Small intestine (tissue), 7 donors: ENCODE results near the gene CFAP100. TPM values are rescaled to one million over a fixed set of nuclear protein-coding genes. Genes with fewer than 3 reads are reported as not detected.
A peak's percentile ranks its signal among the peaks of the same experiment; 100 is the strongest.

Experiments
- DNase-seq, 2 donors: peaks; one replicate each; pipeline versions ENCODE4 v3.0.0 to v3.0.0-alpha.2; 2013
- FAIRE-seq: peaks from 2 replicates; lab custom pipeline; 2012; peaks lifted over from hg19 to GRCh38; lab: Jason Lieb, UNC
- H3K27ac ChIP-seq, 3 donors: one replicate each; pipeline ENCODE4 v1.5.1; 2013; ENCODE audit warnings: low read length in 2 of 3, mild to moderate bottlenecking in 2 of 3, control low read depth in 1 of 3, inconsistent platforms in 1 of 3, low read depth in 1 of 3, moderate library complexity in 1 of 3
- H3K27me3 ChIP-seq, 3 donors: one replicate each; pipeline ENCODE4 v1.6.1; 2013; ENCODE audit warnings: low read length in 3 of 3, inconsistent platforms in 1 of 3; ENCODE audit not compliant: control insufficient read depth in 3 of 3, insufficient read depth in 3 of 3
- H3K36me3 ChIP-seq, 3 donors: one replicate each; pipeline ENCODE4 v1.6.1; 2013; ENCODE audit warnings: low read length in 3 of 3, inconsistent platforms in 1 of 3, low read depth in 1 of 3, mild to moderate bottlenecking in 1 of 3, moderate library complexity in 1 of 3; ENCODE audit not compliant: control insufficient read depth in 3 of 3, insufficient read depth in 2 of 3
- H3K4me1 ChIP-seq, 3 donors: one replicate each; pipeline ENCODE4 v1.6.1; 2013; ENCODE audit warnings: low read length in 2 of 3, inconsistent platforms in 1 of 3, low read depth in 1 of 3, mild to moderate bottlenecking in 1 of 3, moderate library complexity in 1 of 3; ENCODE audit not compliant: control insufficient read depth in 3 of 3, insufficient read depth in 2 of 3
- H3K4me3 ChIP-seq, 3 donors: one replicate each; pipeline ENCODE4 v1.5.1; 2013; ENCODE audit warnings: low read length in 3 of 3, control low read depth in 1 of 3, inconsistent platforms in 1 of 3, low read depth in 1 of 3, mild to moderate bottlenecking in 1 of 3, moderate library complexity in 1 of 3
- H3K9me3 ChIP-seq, 2 donors: one replicate each; pipeline ENCODE4 v1.6.1; 2013; ENCODE audit warnings: low read depth in 1 of 2, low read length in 1 of 2; ENCODE audit not compliant: control insufficient read depth in 2 of 2, insufficient read depth in 1 of 2
- WGBS, 3 donors: extraction: QIAGEN DNeasy Blood & Tissue Kit; methylation state at CpG; one replicate each; pipeline ENCODE4 v1.1.7; 2013; 5-methylcytosine and 5-hydroxymethylcytosine counted together
- polyA plus RNA-seq, 4 donors: library from polyadenylated mRNA; stranded (reverse) in 3 of 4; unstranded in 1 of 4; fragments of 200-250 nt in 3 of 4; fragments of 120-200 nt in 1 of 4; gene quantifications; one replicate each; pipeline versions ENCODE4 v1.2.1 to v1.2.3, GENCODE V29; 2013
- donor health status: healthy with polysubstance abuse.
- donor health status: control.
- donor health status: control.
- donor health status: Bipolar disorder and iron deficiency.
- donor health status: healthy.

The CFAP100 gene
- polyA plus RNA-seq, 4 donors = 0.53 TPM; not detected in 3

DNA sequence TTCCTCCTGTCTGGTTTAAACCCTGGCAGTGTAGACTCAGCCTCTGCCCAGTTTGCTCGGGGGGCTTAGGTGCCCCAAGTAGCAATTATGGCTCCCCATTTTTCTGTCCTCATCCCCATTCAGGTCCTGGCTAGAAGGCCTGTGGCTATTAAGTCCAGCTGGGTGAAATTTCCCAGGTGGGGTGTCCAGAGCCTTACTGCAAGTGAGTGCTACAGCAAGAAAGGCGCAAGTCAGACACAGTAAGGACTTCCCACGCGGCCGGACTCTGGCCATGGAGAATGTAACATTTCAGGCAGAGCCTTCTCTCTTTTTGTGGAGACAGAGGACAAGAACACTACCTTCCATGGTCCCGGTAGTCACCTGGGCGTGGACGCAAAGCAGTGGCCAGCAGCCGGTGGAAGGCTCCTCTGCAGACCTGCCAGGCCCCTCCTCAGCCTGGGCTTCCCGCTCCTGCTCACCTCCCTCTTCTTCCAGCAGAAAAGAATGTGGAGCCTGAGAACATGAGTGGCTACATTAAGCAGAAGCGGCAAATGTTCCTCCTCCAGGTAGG, 23.3 kb downstream of the CFAP100 start:
- WGBS, 3 donors = 84 to 91% (median 90%) methylated on average over 9 to 11 of the region's 11 CpGs
- Histone ChIP-seq H3K27ac (no peak overlapping the region), H3K27me3 (peaks cover 0 to 9% (median 6%) of the 10 kb centered on the region in 3 donors), H3K4me3 (no peak overlapping the region), H3K4me1 (peaks cover 0 to 7% (median 0%) of the 10 kb centered on the region in 3 donors), H3K36me3 (no peaks in the 10 kb centered on the region), H3K9me3 (no peaks in the 10 kb centered on the region)
- no peak for FAIRE-seq
- DNase-seq = no peak

DNA sequence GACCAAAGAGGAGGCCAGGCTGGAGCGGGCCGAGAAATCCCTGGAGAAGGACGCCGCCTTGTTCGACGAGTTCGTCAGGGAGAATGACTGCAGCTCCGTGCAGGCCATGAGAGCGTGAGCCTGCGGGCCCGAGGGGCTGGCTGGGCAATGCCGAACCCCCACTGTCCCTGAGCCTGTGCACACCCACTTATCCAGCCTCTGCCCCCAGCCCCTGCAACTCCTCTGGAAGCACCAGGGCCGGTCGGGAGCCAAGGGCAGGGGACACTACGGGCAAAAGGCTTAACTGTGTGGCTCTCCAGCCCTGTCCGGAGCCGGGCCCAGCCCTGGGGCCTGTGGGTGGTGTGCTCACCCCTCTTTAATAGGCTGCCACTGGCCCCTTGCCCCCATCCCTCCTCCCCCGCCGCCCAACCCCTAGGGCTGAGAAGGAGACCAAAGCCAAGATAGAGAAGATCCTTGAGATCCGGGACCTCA, 24.0 kb downstream of the CFAP100 start:
- no peak overlapping the region for H3K27ac ChIP-seq
- H3K36me3 ChIP-seq = no peaks in the 10 kb centered on the region
- no peaks in the 10 kb centered on the region for H3K9me3 ChIP-seq
- H3K27me3 ChIP-seq = peaks cover 0 to 9% (median 6%) of the 10 kb centered on the region in 3 donors
- FAIRE-seq (no peak), DNase-seq (no peak)
- 83 to 92% (median 88%) methylated on average over 20 of the region's 20 CpGs for WGBS, 3 donors
- no peak overlapping the region for H3K4me3 ChIP-seq
- H3K4me1 ChIP-seq = peaks cover 0 to 7% (median 0%) of the 10 kb centered on the region in 3 donors

DNA sequence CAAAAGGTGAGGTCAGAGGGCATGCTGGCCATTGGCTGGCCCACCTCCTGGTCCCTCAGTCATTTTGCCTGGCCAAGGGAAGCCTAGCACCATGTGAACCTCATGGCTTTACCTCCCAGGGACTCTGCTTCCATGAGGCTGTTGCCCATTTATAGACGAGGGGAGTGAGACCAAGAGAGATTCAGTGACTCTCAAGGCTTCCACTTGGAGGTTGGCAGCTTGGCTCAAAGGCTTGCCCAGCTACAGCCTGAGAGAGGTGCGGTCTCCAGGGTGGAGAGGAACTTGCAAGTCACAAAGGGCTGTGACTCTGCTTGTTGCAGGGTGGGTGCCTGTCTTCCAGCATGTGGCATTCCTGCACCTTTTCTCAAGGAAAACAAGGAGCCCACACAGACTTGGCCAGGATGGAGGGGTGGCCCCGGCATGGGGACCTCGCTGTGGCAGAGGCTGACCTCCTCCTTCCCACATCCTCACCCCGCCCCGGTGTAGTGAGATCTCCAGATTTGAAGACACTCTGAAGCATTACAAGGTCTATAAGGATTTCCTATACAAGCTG, 24.5 kb downstream of the CFAP100 start:
- WGBS, 3 donors = 67 to 73% (median 70%) methylated on average over 6 of the region's 6 CpGs
- no peak overlapping the region for H3K27ac ChIP-seq
- H3K27me3 ChIP-seq = peaks cover 0 to 9% (median 6%) of the 10 kb centered on the region in 3 donors
- no peaks in the 10 kb centered on the region for H3K36me3 ChIP-seq
- FAIRE-seq (no peak), DNase-seq (no peak)
- H3K4me1 ChIP-seq = peaks cover 0 to 7% (median 0%) of the 10 kb centered on the region in 3 donors
- H3K9me3 ChIP-seq = no peaks in the 10 kb centered on the region
- H3K4me3 ChIP-seq = no peak overlapping the region

DNA sequence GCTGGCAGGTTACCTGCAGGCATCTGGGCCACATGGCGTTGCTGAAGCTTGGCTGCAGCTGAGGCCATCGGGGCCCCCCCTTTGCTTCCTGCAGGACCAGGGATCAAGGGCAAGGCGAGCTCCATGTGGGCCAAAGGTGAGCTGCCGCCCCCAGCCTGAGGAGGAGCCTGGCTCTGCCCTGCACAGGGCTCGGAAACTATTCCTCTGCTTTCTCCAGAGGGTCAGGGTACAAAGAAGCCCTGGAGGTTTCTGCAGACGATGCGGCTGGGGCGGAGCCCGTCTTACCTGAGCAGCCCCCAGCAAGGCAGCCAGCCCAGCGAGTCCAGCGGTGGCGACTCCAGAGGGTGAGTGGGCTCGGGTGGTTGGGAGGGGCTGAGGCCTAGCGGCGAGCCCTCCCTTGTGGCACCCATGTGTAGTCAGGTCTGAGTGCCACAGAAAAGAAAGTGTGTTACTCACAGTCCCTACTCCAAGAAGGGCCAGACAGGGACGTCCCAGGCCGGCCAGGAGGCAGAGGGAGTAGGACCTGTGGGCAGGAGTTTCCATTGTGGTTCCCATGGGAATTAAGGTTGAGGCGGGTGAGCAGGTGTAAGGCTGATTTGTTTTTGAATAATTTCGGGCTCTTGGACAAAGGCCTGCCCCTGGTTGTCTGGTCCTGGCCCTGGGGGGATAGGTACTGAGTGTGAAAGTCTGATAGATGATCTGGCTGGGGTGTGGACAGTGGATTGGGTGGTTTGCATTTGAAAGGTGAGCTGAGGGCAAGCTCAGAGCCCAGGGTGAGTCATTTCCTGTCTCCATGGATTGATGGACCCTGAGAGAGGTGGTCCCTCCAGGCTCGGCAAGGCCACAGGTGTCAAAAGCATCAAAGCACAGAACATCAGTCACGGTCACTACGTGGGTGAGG, 25.4 kb downstream of the CFAP100 start:
- Histone ChIP-seq H3K27me3 (peaks cover 0 to 9% (median 4%) of the 10 kb centered on the region in 3 donors), H3K36me3 (peaks cover 0 to 2% (median 0%) of the 10 kb centered on the region in 3 donors), H3K27ac (no peak overlapping the region), H3K9me3 (no peaks in the 10 kb centered on the region), H3K4me3 (no peak overlapping the region), H3K4me1 (peaks cover 0 to 7% (median 0%) of the 10 kb centered on the region in 3 donors)
- WGBS, 3 donors = 35 to 66% (median 50%) methylated on average over 22 of the region's 22 CpGs
- DNase-seq = peak in 1 of 2 donors; percentile 72
- FAIRE-seq = no peak

DNA sequence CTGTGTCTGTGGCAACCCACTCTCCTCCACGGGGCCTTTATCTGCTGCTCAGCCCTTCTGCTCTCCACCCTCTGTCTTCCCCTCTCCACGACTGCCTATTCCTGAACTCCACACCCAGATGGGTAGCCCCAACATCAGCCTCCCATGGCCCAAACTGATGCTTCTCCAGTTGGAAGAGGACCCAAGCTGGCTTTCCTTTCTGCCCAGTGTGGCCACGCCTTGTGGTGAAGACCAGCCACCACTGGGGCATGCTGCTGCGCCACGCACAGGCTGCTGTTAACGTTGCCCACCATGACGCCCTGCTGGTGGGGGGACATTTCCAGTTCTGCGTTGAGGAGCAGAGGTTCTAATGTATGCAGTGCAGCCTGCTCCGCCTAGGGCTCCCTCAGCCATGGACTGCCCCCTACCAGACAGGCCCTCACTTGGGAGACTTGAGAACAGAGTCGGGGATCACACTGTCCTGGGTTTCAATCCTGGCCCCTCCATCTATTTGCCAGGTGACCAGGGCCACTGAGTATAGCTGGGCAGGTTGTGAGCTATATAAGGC, 26.9 kb downstream of the CFAP100 start:
- DNase-seq = no peak
- WGBS, 3 donors = 71 to 83% (median 77%) methylated on average over 10 of the region's 10 CpGs
- no peak overlapping the region for H3K27ac ChIP-seq
- H3K9me3 ChIP-seq = peaks cover 2 to 5% of the 10 kb centered on the region in 2 donors
- FAIRE-seq = no peak
- H3K27me3 ChIP-seq = no peaks in the 10 kb centered on the region
- no peak overlapping the region for H3K4me3 ChIP-seq
- peaks cover 0 to 7% (median 0%) of the 10 kb centered on the region in 3 donors for H3K4me1 ChIP-seq
- peaks cover 0 to 2% (median 0%) of the 10 kb centered on the region in 3 donors for H3K36me3 ChIP-seq

DNA sequence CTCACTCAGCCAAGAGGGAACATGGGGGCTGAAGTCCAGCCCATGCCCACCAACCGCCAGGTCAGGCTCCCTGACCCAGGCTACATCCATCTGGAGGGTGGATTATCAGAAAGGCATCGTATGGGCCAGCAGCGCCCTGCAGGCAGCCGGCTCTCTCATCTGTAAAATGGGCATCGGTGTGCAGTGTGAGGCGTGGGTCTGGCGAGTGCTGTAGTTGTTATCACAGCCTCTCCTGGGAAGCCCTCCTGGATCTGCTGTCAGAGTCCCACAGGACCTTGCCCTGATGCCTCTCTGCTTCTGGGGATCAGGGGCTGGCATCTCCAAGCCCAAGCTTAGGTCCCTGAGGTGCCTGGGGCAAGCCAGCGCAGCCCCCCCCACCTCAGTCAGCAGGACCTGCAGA, 27.4 kb downstream of the CFAP100 start:
- Histone ChIP-seq H3K4me3 (no peak overlapping the region), H3K27ac (no peak overlapping the region), H3K36me3 (peaks cover 0 to 2% (median 0%) of the 10 kb centered on the region in 3 donors), H3K9me3 (peaks cover 2 to 5% of the 10 kb centered on the region in 2 donors), H3K27me3 (no peaks in the 10 kb centered on the region), H3K4me1 (peaks cover 0 to 7% (median 0%) of the 10 kb centered on the region in 3 donors)
- DNase-seq = no peak
- WGBS, 3 donors = 81 to 92% (median 90%) methylated on average over 8 of the region's 8 CpGs
- no peak for FAIRE-seq

DNA sequence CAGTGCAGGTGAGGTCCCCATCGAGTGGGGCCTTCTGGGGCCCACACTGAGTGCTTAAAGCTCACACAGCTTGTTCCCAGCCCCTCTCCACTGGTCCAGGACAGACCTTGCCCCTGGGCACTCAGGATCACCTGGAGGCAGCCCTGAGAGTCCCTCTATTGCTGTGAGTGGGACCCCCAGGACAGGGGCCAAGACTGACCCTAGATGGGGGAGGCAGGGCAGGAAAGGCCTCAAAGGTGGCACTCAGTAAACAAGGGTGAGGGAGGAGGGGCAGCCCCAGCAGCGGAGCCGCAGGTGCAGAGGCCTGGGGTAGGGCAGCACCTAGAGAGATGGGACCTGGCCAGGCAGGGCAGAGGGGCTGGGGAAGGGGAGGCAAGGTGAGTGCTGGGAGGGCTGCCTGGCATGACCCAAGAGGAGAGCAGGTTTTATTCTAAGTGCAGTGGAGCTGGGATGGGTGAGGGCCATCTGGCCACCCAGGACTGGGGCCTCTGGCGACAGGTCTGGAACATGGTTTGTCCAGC, 27.9 kb downstream of the CFAP100 start:
- Histone ChIP-seq H3K4me3 (no peak overlapping the region), H3K36me3 (peaks cover 0 to 2% (median 0%) of the 10 kb centered on the region in 3 donors), H3K27me3 (no peaks in the 10 kb centered on the region), H3K4me1 (peaks cover 0 to 7% (median 0%) of the 10 kb centered on the region in 3 donors), H3K9me3 (peaks cover 2 to 6% of the 10 kb centered on the region in 2 donors), H3K27ac (no peak overlapping the region)
- WGBS, 3 donors = 54 to 81% (median 72%) methylated on average over 4 of the region's 4 CpGs
- DNase-seq (no peak), FAIRE-seq (no peak)
